Thyroid gland (tissue), 4 donors: ENCODE measurements around the gene CHURC1.

Experiments
- CTCF ChIP-seq, 6 experiments: fragments of 200-600 bp in 3 of 6; fragments of 450-650 bp in 3 of 6; sonication (generic) in 3 of 6; IDR thresholded peaks; one replicate each; pipeline ENCODE4 v1.5.1; 2016 to 2019; ENCODE audit warnings: antibody characterized with exemption in 6 of 6, mild to moderate bottlenecking in 2 of 6, inconsistent platforms in 1 of 6, moderate library complexity in 1 of 6
- POLR2A ChIP-seq, 2 donors: fragments of 450-650 bp; IDR thresholded peaks; one replicate each; pipeline ENCODE4 v1.6.1; 2017; ENCODE audit warnings: antibody characterized with exemption in 2 of 2, mild to moderate bottlenecking in 2 of 2, moderate library complexity in 1 of 2

DNA sequence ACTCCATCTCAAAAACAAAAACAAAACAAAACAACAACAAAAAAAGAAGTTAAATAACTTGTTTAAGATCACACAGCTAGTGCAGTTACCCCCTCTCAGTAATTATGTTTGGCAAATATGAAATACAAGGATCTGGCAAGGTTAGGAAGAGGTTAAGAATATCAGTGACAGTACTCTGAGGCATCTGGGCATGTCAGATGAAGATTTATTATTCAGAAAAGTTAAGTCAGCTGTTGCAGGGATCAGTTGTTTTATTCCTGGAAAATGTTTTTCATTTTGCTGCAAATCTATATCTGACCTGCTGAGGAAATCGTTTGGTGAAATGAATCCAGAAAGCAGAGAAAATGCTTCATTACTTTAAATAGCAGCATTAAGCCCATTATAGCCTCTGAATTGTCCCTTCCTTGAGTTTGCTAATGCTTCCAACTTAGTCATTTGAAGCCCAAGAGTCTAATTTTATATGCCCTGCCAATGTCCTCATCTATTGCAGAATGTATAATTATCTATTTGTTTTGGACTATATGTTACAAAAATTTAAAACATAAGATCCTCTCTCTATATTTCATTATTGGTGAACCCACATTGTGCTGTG, 20.2 kb downstream of the CHURC1 start:
- TF ChIP-seq POLR2A (IDR thresholded peaks at IDR 0.05): no peak
- TF ChIP-seq CTCF (IDR thresholded peaks at IDR 0.05): no peak
